GM12878 (cell line): ENCODE results near the gene FHL5. TPM values are rescaled to one million over a fixed set of nuclear protein-coding genes. Genes with fewer than 3 reads are reported as not detected.

Experiments
- ATAC-seq: fragments of 200-7000 bp; cut with Tn5 transposase; 3 replicates; pipeline ENCODE4 v1.9.1; 2020; ENCODE audit warnings: mild to moderate bottlenecking, moderate library complexity
- Bru-seq: library from RNA; stranded (reverse); fragments of 400-500 nt; gene quantifications from one replicate; lab custom pipeline; 2021; lab: Mats Ljungman, UMichigan
- BruChase-seq, 2 experiments: library from RNA; stranded (reverse); fragments of 400-500 nt; gene quantifications; one replicate each; lab custom pipeline; 2021; lab: Mats Ljungman, UMichigan
- BruUV-seq: library from RNA; stranded (reverse); fragments of 400-500 nt; replicated peaks from 2 replicates; lab custom pipeline; 2021; lab: Mats Ljungman, UMichigan
- CTCF ChIA-PET: fragments of 300-600 bp; sonication (Branson Sonifier 250); formaldehyde crosslinking; extraction: SDS; loops from one replicate; lab custom pipeline; 2021; ENCODE audit warnings: inconsistent platforms; lab: Yijun Ruan, JAX
- POLR2A ChIA-PET: fragments of 350-600 bp; formaldehyde crosslinking; extraction: SDS; loops from one replicate; lab custom pipeline; 2021; ENCODE audit warnings: inconsistent platforms; lab: Charles Lee
- RAD21 ChIA-PET: fragments of 300-600 bp; sonication (Branson Sonifier 250); formaldehyde crosslinking; loops from one replicate; lab custom pipeline; 2023; ENCODE audit warnings: antibody characterized with exemption; ENCODE audit not compliant: unreplicated experiment; lab: Charles Lee
- SMC1A ChIA-PET: fragments of 300-600 bp; sonication (Branson Sonifier 250); formaldehyde crosslinking; loops from one replicate; lab custom pipeline; 2023; ENCODE audit not compliant: unreplicated experiment, uncharacterized antibody; lab: Charles Lee
- DNase-seq: peaks from one replicate; pipeline ENCODE4 v3.0.0-alpha.2; 2011; ENCODE audit warnings: low read depth, low spot score
- FAIRE-seq: peaks from 3 replicates; lab custom pipeline; 2011; peaks lifted over from hg19 to GRCh38; lab: Jason Lieb, UNC
- H2AFZ ChIP-seq: 2 replicates; pipeline ENCODE4 v1.6.0; 2011; ENCODE audit warnings: low read depth, low read length, control low read depth; ENCODE audit not compliant: control insufficient read depth
- H3K27ac ChIP-seq: 2 replicates; pipeline ENCODE4 v1.5.1; 2011; ENCODE audit warnings: control low read depth; ENCODE audit not compliant: control insufficient read depth, insufficient read depth
- H3K27me3 ChIP-seq, 2 experiments: replicated peaks in 1 of 2; 2 replicates each; pipeline versions ENCODE4 v1.6.0 to v1.6.1; 2011; ENCODE audit warnings: low read length in 1 of 2; ENCODE audit not compliant: control insufficient read depth in 2 of 2, insufficient read depth in 2 of 2
- H3K36me3 ChIP-seq, 2 experiments: 2 replicates each; pipeline ENCODE4 v1.5.1; 2011; ENCODE audit warnings: low read length in 1 of 2; ENCODE audit not compliant: control insufficient read depth in 2 of 2, insufficient read depth in 2 of 2
- H3K4me1 ChIP-seq: 2 replicates; pipeline ENCODE4 v1.6.1; 2011; ENCODE audit warnings: mild to moderate bottlenecking, low read length, moderate library complexity, mixed read lengths; ENCODE audit not compliant: control insufficient read depth, insufficient read depth
- H3K4me2 ChIP-seq: 2 replicates; pipeline ENCODE4 v1.6.0; 2011; ENCODE audit warnings: control low read depth; ENCODE audit not compliant: control insufficient read depth, insufficient read depth
- H3K4me3 ChIP-seq: fragments of 200-600 bp; sonication (generic); 2 replicates; pipeline ENCODE4 v1.5.1; 2016
- H3K79me2 ChIP-seq: 2 replicates; pipeline ENCODE4 v1.6.0; 2011; ENCODE audit warnings: low read length; ENCODE audit not compliant: control insufficient read depth, insufficient read depth
- H3K9ac ChIP-seq: 2 replicates; pipeline ENCODE4 v1.8.0; 2011; ENCODE audit warnings: low read length, control low read depth, mixed read lengths; ENCODE audit not compliant: control insufficient read depth, insufficient read depth
- H3K9me3 ChIP-seq: replicated peaks from 3 replicates; pipeline ENCODE4 v1.5.1; 2011; ENCODE audit warnings: mild to moderate bottlenecking, low read length; ENCODE audit not compliant: control insufficient read depth, insufficient read depth
- H4K20me1 ChIP-seq: 2 replicates; pipeline ENCODE4 v1.6.0; 2011; ENCODE audit not compliant: control insufficient read depth, insufficient read depth
- HDGF ChIP-seq: fragments of 450-650 bp; IDR thresholded peaks from 2 replicates; pipeline ENCODE4 v1.6.1; 2016; ENCODE audit warnings: antibody characterized with exemption
- USF2 ChIP-seq: IDR thresholded peaks from 2 replicates; pipeline ENCODE4 v1.6.1; 2011; ENCODE audit warnings: low read depth, low read length, improper control_type of control experiment, borderline replicate concordance
- ZNF274 ChIP-seq: IDR thresholded peaks from one replicate; pipeline ENCODE4 v1.8.0; 2011; ENCODE audit not compliant: insufficient read length, insufficient read depth
- WGBS: methylation state at CpG from one replicate; pipeline ENCODE4 v1.1.6; 2016; ENCODE audit warnings: low lambda C conversion rate; ENCODE audit not compliant: insufficient replicate concordance, insufficient coverage; ENCODE audit errors: missing lambda C conversion rate; 5-methylcytosine and 5-hydroxymethylcytosine counted together
- in situ Hi-C: fragments of 300-500 bp; cut with MboI; formaldehyde crosslinking; loops from 9 replicates; pipeline ENCODE4 v1.14.3; 2018; ENCODE audit warnings: mixed read lengths
- intact Hi-C: fragments of 100-400 bp; cut with micrococcal nuclease; formaldehyde crosslinking; loops from one replicate; pipeline ENCODE4 v1.14.2; 2022; ENCODE audit not compliant: unreplicated experiment
- long read RNA-seq, 2 experiments: library from polyadenylated mRNA; unstranded; transcript quantifications; one replicate each; pipeline ENCODE4 v2.0.0, GENCODE V29; 2019 to 2020
- polyA minus RNA-seq, 3 experiments: library from RNA; depleted of rRNA, polyadenylated mRNA; stranded (reverse); fragments of >200 nt; gene quantifications; 2 replicates each; pipeline ENCODE4 v1.2.3, GENCODE V29; 2011
- polyA plus RNA-seq, 11 experiments: library from polyadenylated mRNA; depleted of rRNA in 4 of 11; unstranded in 6 of 11; stranded (reverse) in 5 of 11; fragments of >200 nt; fragmentation: Nextera tagmentation in 4 of 11; fragmentation: Illumina TruSeq in 1 of 11; extraction: Ambion mirVana in 4 of 11; extraction: Trizol in 1 of 11; gene quantifications; 1 replicate in 1 of 11; 2 replicates in 10 of 11; pipeline versions ENCODE4 v1.2.1 to v1.2.3, GENCODE V29; 2011 to 2016; ENCODE audit warnings: inconsistent platforms in 2 of 11, missing spikeins in 2 of 11, low read depth in 1 of 11
- total RNA-seq, 4 experiments: library from RNA; depleted of rRNA in 3 of 4; stranded (reverse); fragments of >200 nt in 3 of 4; fragmentation: Illumina TruSeq in 1 of 4; extraction: Trizol in 1 of 4; gene quantifications; 2 replicates each; pipeline versions ENCODE4 v1.2.1 to v1.2.3, GENCODE V29; 2013 to 2021

The FHL5 gene
- not detected in 2 replicates for total RNA-seq (2013; cell fraction: nucleolus; rRNA removed)
- total RNA-seq (2014; rRNA removed) = not detected in 2 replicates
- total RNA-seq (2014; rRNA removed; fragmentation: Illumina TruSeq; extraction: Trizol) = not detected in 2 replicates
- not detected in 2 replicates for total RNA-seq (2021)
- not detected for polyA plus RNA-seq (2011; ENCODE audit: low read depth)
- 0.16 and 0.17 TPM in 2 replicates for polyA plus RNA-seq (2011; rRNA removed)
- polyA plus RNA-seq (2011; cell fraction: cytosol; rRNA removed) = 0.05 TPM in 1 of 2 replicates, not detected in the other
- not detected in 2 replicates for polyA plus RNA-seq (2011; cell fraction: nucleus; rRNA removed)
- not detected in 2 replicates for polyA plus RNA-seq (2012)
- not detected in 2 replicates for polyA plus RNA-seq (2014; fragmentation: Illumina TruSeq; extraction: Trizol)
- polyA plus RNA-seq (2014; fragmentation: Nextera tagmentation; extraction: Ambion mirVana) = not detected
- polyA plus RNA-seq (2014; rRNA removed) = not detected in 2 replicates
- polyA plus RNA-seq (2016; fragmentation: Nextera tagmentation; extraction: Ambion mirVana) = not detected
- polyA minus RNA-seq (2011; rRNA and poly(A)+ RNA removed) = 0.10 TPM in 1 of 2 replicates, not detected in the other
- not detected in 2 replicates for polyA minus RNA-seq (2011; cell fraction: cytosol; rRNA and poly(A)+ RNA removed)
- polyA minus RNA-seq (2011; cell fraction: nucleus; rRNA and poly(A)+ RNA removed) = 0.12 TPM in 1 of 2 replicates, not detected in the other
- not detected for Bru-seq, nascent RNA
- percentile 9 among the genes with signal in this experiment for BruChase-seq, experiment 1, labeled RNA remaining after a 6-hour chase
- percentile 13 among the genes with signal in this experiment for BruChase-seq, experiment 2, labeled RNA remaining after a 2-hour chase
- long read RNA-seq, experiment 1 = 0 reads
- long read RNA-seq, experiment 2, partial matches to known transcripts = 2 of 2 reads
- long read RNA-seq, experiment 2, other reads (novel, unspliced or antisense) = 0 of 2 reads

- CTCF ChIA-PET = interaction anchor here (1.2 kb wide), 1 partner anchor 8 kb away, joined by 3 read pairs; no protein-coding TSS in a partner anchor
Measured at GRCh38 chr6:96562886-96563285, at the start of gene FHL5. FHL5 (plus strand) TSS chr6:96563128; CDS start chr6:96603614, 40,486 bp downstream.

More at GRCh38 chr6:96562886-96563285, at the start of gene FHL5:
- FAIRE-seq (no peak), DNase-seq (no peak), ATAC-seq (no peak)
- intact Hi-C loops = no loop called here
- no peaks in the 10 kb centered on the region for H3K27me3 ChIP-seq
- in situ Hi-C loops = no loop called here
- H2AFZ ChIP-seq = no peak within 1 kb of the TSS
- H3K4me3 ChIP-seq = no peak within 1 kb of the TSS
- ChIA-PET SMC1A (interaction anchor here (1.0 to 1.3 kb wide), 2 partner anchors 14 to 41 kb away, joined by 3 read pairs; no protein-coding TSS in a partner anchor), RAD21 (no interaction called here), POLR2A (no interaction called here)
- H3K9me3 ChIP-seq = no peaks in the 10 kb centered on the region
- no peak within 1 kb of the TSS for H3K4me2 ChIP-seq
- BruUV-seq = no TSS peak
- no peak within 1 kb of the TSS for H3K9ac ChIP-seq
- H4K20me1 ChIP-seq = no peaks in the 10 kb centered on the region
- no peak for TF ChIP-seq ZNF274
- TF ChIP-seq HDGF = no peak
- no peak for TF ChIP-seq USF2
- no peaks in the 10 kb centered on the region for H3K79me2 ChIP-seq
- 23% methylated on average over 3 of the region's 3 CpGs for WGBS
- H3K4me1 ChIP-seq = no peaks in the 10 kb centered on the region
- H3K36me3 ChIP-seq = no peaks in the 10 kb centered on the region
- H3K27ac ChIP-seq = no peak within 1 kb of the TSS
